HEK293 (cell line): ENCODE results near the gene PHKG2.
A peak's percentile ranks its signal among the peaks of the same experiment; 100 is the strongest.

Experiments used
- CTCF ChIA-PET: fragments of 350-600 bp; formaldehyde crosslinking; extraction: SDS; loops from one replicate; lab custom pipeline; 2021; ENCODE audit warnings: antibody characterized with exemption; lab: Yijun Ruan, JAX
- POLR2A ChIA-PET: fragments of 300-600 bp; formaldehyde crosslinking; extraction: SDS; loops from one replicate; lab custom pipeline; 2020; ENCODE audit warnings: antibody characterized with exemption, inconsistent platforms; lab: Yijun Ruan, JAX
- H3K27ac ChIP-seq: fragments of 200-500 bp; sonication (Bioruptor generic); 2 replicates; pipeline ENCODE4 v1.5.1; 2014; ENCODE audit warnings: low read depth, low read length, control low read depth, inconsistent platforms; ENCODE audit errors: extremely low read depth
- H3K36me3 ChIP-seq, 2 experiments: fragments of 200-500 bp in 1 of 2; sonication (Bioruptor generic) in 1 of 2; 1 replicate in 1 of 2; 2 replicates in 1 of 2; pipeline ENCODE4 v1.5.1; 2014 to 2017; ENCODE audit warnings: inconsistent platforms in 2 of 2, low read length in 2 of 2; ENCODE audit not compliant: control insufficient read depth in 2 of 2, insufficient read depth in 1 of 2
- H3K4me1 ChIP-seq: fragments of 200-500 bp; sonication (Bioruptor generic); 2 replicates; pipeline ENCODE4 v1.5.1; 2014; ENCODE audit warnings: mild to moderate bottlenecking, low read length, inconsistent platforms; ENCODE audit not compliant: control insufficient read depth, insufficient read depth
- H3K4me3 ChIP-seq: 2 replicates; pipeline ENCODE4 v1.5.1; 2011; ENCODE audit warnings: low read depth, mild to moderate bottlenecking, control low read depth, low read length, moderate library complexity
- H3K9me3 ChIP-seq: fragments of 200-500 bp; sonication (Bioruptor generic); 2 replicates; pipeline ENCODE4 v1.5.1; 2014; ENCODE audit warnings: low read depth, low read length, inconsistent platforms; ENCODE audit not compliant: control insufficient read depth, insufficient read depth
- AEBP2 ChIP-seq: fragments of 450-650 bp; formaldehyde crosslinking; IDR thresholded peaks from 2 replicates; pipeline ENCODE4 v1.5.1; 2016; ENCODE audit warnings: missing biosample characterization, missing genetic modification characterization, borderline replicate concordance
- CTCF ChIP-seq: fragments of 450-650 bp; formaldehyde crosslinking; IDR thresholded peaks from 2 replicates; pipeline ENCODE4 v1.5.1; 2016; ENCODE audit warnings: missing biosample characterization, missing genetic modification characterization
- EGR2 ChIP-seq: fragments of 450-650 bp; formaldehyde crosslinking; IDR thresholded peaks from 2 replicates; pipeline ENCODE4 v1.5.1; 2016; ENCODE audit warnings: low read depth, missing biosample characterization, missing genetic modification characterization
- GLI2 ChIP-seq: fragments of 450-650 bp; formaldehyde crosslinking; IDR thresholded peaks from 2 replicates; pipeline ENCODE4; 2017; ENCODE audit warnings: missing biosample characterization, missing genetic modification characterization, low read depth, borderline replicate concordance
- HIC1 ChIP-seq: fragments of 450-650 bp; formaldehyde crosslinking; IDR thresholded peaks from 2 replicates; pipeline ENCODE4 v1.5.1; 2016; ENCODE audit warnings: missing biosample characterization, missing genetic modification characterization
- HOXD13 ChIP-seq: sonication (generic); formaldehyde crosslinking; IDR thresholded peaks from 2 replicates; pipeline ENCODE4 v1.8.0; 2022; ENCODE audit warnings: missing genetic modification reagents, borderline replicate concordance
- IKZF3 ChIP-seq: fragments of 450-650 bp; IDR thresholded peaks from 2 replicates; pipeline ENCODE4 v1.5.0; 2018; ENCODE audit warnings: missing biosample characterization, mild to moderate bottlenecking, missing genetic modification characterization, moderate library complexity
- INSM2 ChIP-seq: fragments of 450-650 bp; formaldehyde crosslinking; IDR thresholded peaks from 2 replicates; pipeline ENCODE4 v1.5.1; 2016; ENCODE audit warnings: missing biosample characterization, missing genetic modification characterization
- SP7 ChIP-seq: fragments of 450-650 bp; formaldehyde crosslinking; IDR thresholded peaks from 2 replicates; pipeline ENCODE4 v1.5.1; 2016; ENCODE audit warnings: missing biosample characterization, missing genetic modification characterization
- ZBTB20 ChIP-seq: fragments of 450-650 bp; formaldehyde crosslinking; IDR thresholded peaks from 2 replicates; pipeline ENCODE4 v1.5.1; 2016; ENCODE audit warnings: missing biosample characterization, missing genetic modification characterization
- ZBTB21 ChIP-seq: fragments of 450-650 bp; formaldehyde crosslinking; IDR thresholded peaks from 2 replicates; pipeline ENCODE4 v1.5.1; 2017; ENCODE audit warnings: missing biosample characterization, missing genetic modification characterization
- ZBTB26 ChIP-seq: fragments of 450-650 bp; formaldehyde crosslinking; optimal IDR thresholded peaks from 2 replicates; pipeline ENCODE3; 2016; ENCODE audit warnings: missing biosample characterization, mild to moderate bottlenecking, missing genetic modification characterization
- ZNF132 ChIP-seq: fragments of 450-650 bp; formaldehyde crosslinking; IDR thresholded peaks from 2 replicates; pipeline ENCODE4 v1.5.1; 2017; ENCODE audit warnings: missing biosample characterization, missing genetic modification characterization, borderline replicate concordance
- ZNF174 ChIP-seq: fragments of 450-650 bp; formaldehyde crosslinking; IDR thresholded peaks from 2 replicates; pipeline ENCODE4 v1.5.0; 2017; ENCODE audit warnings: missing biosample characterization, mild to moderate bottlenecking, missing genetic modification characterization
- ZNF202 ChIP-seq: fragments of 450-650 bp; formaldehyde crosslinking; IDR thresholded peaks from 2 replicates; pipeline ENCODE4 v1.5.1; 2016; ENCODE audit warnings: missing biosample characterization, missing genetic modification characterization, borderline replicate concordance
- ZNF223 ChIP-seq: fragments of 450-650 bp; formaldehyde crosslinking; IDR thresholded peaks from 2 replicates; pipeline ENCODE4 v1.5.1; 2016; ENCODE audit warnings: missing biosample characterization, missing genetic modification characterization
- ZNF274 ChIP-seq, 2 experiments: fragments of 200-500 bp in 1 of 2; fragments of 450-650 bp in 1 of 2; sonication (Bioruptor generic) in 1 of 2; formaldehyde crosslinking in 1 of 2; IDR thresholded peaks; 2 replicates each; pipeline versions ENCODE4 v1.5.1 to v1.6.1; 2014 to 2016; ENCODE audit warnings: borderline replicate concordance in 1 of 2, inconsistent platforms in 1 of 2, low read length in 1 of 2, missing biosample characterization in 1 of 2, missing genetic modification characterization in 1 of 2
- ZNF280C ChIP-seq: fragments of 450-650 bp; formaldehyde crosslinking; IDR thresholded peaks from 2 replicates; pipeline ENCODE4 v1.5.1; 2016; ENCODE audit warnings: missing biosample characterization, missing genetic modification characterization
- ZNF341 ChIP-seq: fragments of 450-650 bp; formaldehyde crosslinking; IDR thresholded peaks from 2 replicates; pipeline ENCODE4; 2016; ENCODE audit warnings: low read depth, missing biosample characterization, missing genetic modification characterization
- ZNF37A ChIP-seq: fragments of 450-650 bp; IDR thresholded peaks from 2 replicates; pipeline ENCODE4 v1.5.1; 2018; ENCODE audit warnings: missing biosample characterization, missing genetic modification characterization
- ZNF513 ChIP-seq: fragments of 450-650 bp; IDR thresholded peaks from 2 replicates; pipeline ENCODE4 v1.5.1; 2018; ENCODE audit warnings: missing biosample characterization, missing genetic modification characterization
- ZNF785 ChIP-seq: fragments of 450-650 bp; formaldehyde crosslinking; IDR thresholded peaks from 2 replicates; pipeline ENCODE4 v1.5.1; 2016; ENCODE audit warnings: missing biosample characterization, missing genetic modification characterization
- ZSCAN16 ChIP-seq: fragments of 450-650 bp; formaldehyde crosslinking; IDR thresholded peaks from 2 replicates; pipeline ENCODE4 v1.5.1; 2016; ENCODE audit warnings: missing biosample characterization, missing genetic modification characterization

The PHKG2 gene

GRCh38 chr16:30747799-30748633 lies at the start of gene PHKG2:
TSS of gene PHKG2 (plus strand) at chr16:30748425. CDS start at chr16:30748821, 396 bp downstream.
- ChIA-PET CTCF (interaction anchor here (0.7 to 1.4 kb wide), 4 partner anchors 10 to 67 kb away, joined by 3 to 4 read pairs (median 3); no protein-coding TSS in a partner anchor), POLR2A (interaction anchor here (0.5 to 3.4 kb wide), 39 partner anchors 8 to 644 kb away, joined by 3 to 47 read pairs (median 5); partner anchors contain the start of genes CFAP119, CTF1, FBRS and FBXL19)
- Histone ChIP-seq H3K9me3 (no peaks in the 10 kb centered on the region), H3K36me3 (peaks cover 23 to 61% of the 10 kb centered on the region in 2 experiments), H3K4me3 (peak within 1 kb of the TSS; percentile 87), H3K27ac (peak within 1 kb of the TSS; percentile 48), H3K4me1 (peaks cover 3% of the 10 kb centered on the region; the same call in 1 of the 2 replicates)
- TF ChIP-seq HOXD13, result no peak
- TF ChIP-seq ZNF174 (tag by site-specific recombination), result no peak
- no peak for TF ChIP-seq ZNF785
- no peak for TF ChIP-seq AEBP2 (tag by site-specific recombination)
- no peak for TF ChIP-seq ZNF513 (tag by site-specific recombination)
- no peak for TF ChIP-seq EGR2 (tag by site-specific recombination)
- no peak for TF ChIP-seq ZNF132 (tag by site-specific recombination)
- peak; percentile 10; the same call in 1 of the 2 replicates for TF ChIP-seq CTCF (tag by site-specific recombination)
- peak; percentile 44 for TF ChIP-seq ZBTB26 (tag by site-specific recombination)
- no peak for TF ChIP-seq HIC1 (tag by site-specific recombination)
- no peak for TF ChIP-seq ZNF223 (tag by site-specific recombination)
- peak; percentile 69; the same call in 1 of the 2 replicates for TF ChIP-seq INSM2
- TF ChIP-seq ZSCAN16, result no peak
- peak; percentile 78 for TF ChIP-seq ZNF341 (tag by site-specific recombination)
- TF ChIP-seq ZNF280C (tag by site-specific recombination), result no peak
- TF ChIP-seq GLI2 (tag by site-specific recombination), result no peak; the same call in 1 of the 2 replicates
- peak; percentile 93 for TF ChIP-seq IKZF3 (tag by site-specific recombination)
- TF ChIP-seq SP7, result peak; percentile 81
- no peak for TF ChIP-seq ZBTB21 (tag by site-specific recombination)
- TF ChIP-seq ZBTB20, result peak; percentile 44; the same call in 1 of the 2 replicates
- no peak for TF ChIP-seq ZNF37A (tag by site-specific recombination)
- no peak for TF ChIP-seq ZNF274 (IDR thresholded peaks at IDR 0.05; ENCODE audit: low read length)
- no peak for TF ChIP-seq ZNF274 (tag by site-specific recombination; IDR thresholded peaks at IDR 0.05; ENCODE audit: borderline replicate concordance)
- TF ChIP-seq ZNF202 (tag by site-specific recombination), result no peak
